H1 (cell line): Measurements from ENCODE around the gene GOLGA7B. TPM values are rescaled to one million over a fixed set of nuclear protein-coding genes. Genes with fewer than 3 reads are reported as not detected.

Experiments
- CTCF ChIA-PET: fragments of 300-600 bp; sonication (Branson Sonifier 250); formaldehyde crosslinking; loops from one replicate; lab custom pipeline; 2021; ENCODE audit not compliant: partially characterized antibody; lab: Charles Lee
- POLR2A ChIA-PET: fragments of 300-600 bp; sonication (Branson Sonifier 250); formaldehyde crosslinking; loops from one replicate; lab custom pipeline; 2021; ENCODE audit warnings: inconsistent platforms; ENCODE audit not compliant: partially characterized antibody; lab: Charles Lee
- DNase-seq, 2 experiments: peaks; one replicate each; pipeline versions ENCODE4 v3.0.0 to v3.0.0-alpha.2; 2010 to 2022; ENCODE audit warnings: low spot score in 2 of 2, low read depth in 1 of 2, mixed read lengths in 1 of 2
- FAIRE-seq: peaks from 2 replicates; lab custom pipeline; 2011; peaks lifted over from hg19 to GRCh38; lab: Jason Lieb, UNC
- H2AFZ ChIP-seq: 2 replicates; pipeline ENCODE4 v1.8.1; 2012; ENCODE audit warnings: low read length, inconsistent platforms
- H2AK5ac ChIP-seq: 2 replicates; pipeline ENCODE4 v1.6.1; 2013; ENCODE audit warnings: low read depth, low read length
- H2BK120ac ChIP-seq: replicated peaks from 2 replicates; pipeline ENCODE3; 2013; ENCODE audit warnings: low read depth, low read length, inconsistent platforms
- H2BK12ac ChIP-seq: 2 replicates; pipeline ENCODE4 v1.6.1; 2013; ENCODE audit warnings: low read depth, low read length
- H2BK15ac ChIP-seq: 2 replicates; pipeline ENCODE4 v1.6.1; 2013; ENCODE audit warnings: low read length
- H2BK20ac ChIP-seq: 2 replicates; pipeline ENCODE4 v1.6.1; 2013; ENCODE audit warnings: low read length
- H2BK5ac ChIP-seq: 2 replicates; pipeline ENCODE4 v1.6.1; 2013; ENCODE audit warnings: low read depth, low read length
- H3K14ac ChIP-seq: 2 replicates; pipeline ENCODE4 v1.6.1; 2013; ENCODE audit warnings: inconsistent platforms; ENCODE audit not compliant: insufficient read length
- H3K18ac ChIP-seq: 2 replicates; pipeline ENCODE4 v1.6.1; 2013; ENCODE audit warnings: low read length; ENCODE audit errors: extremely low read depth
- H3K23ac ChIP-seq: 2 replicates; pipeline ENCODE4 v1.6.1; 2013; ENCODE audit warnings: inconsistent platforms; ENCODE audit not compliant: insufficient read length
- H3K23me2 ChIP-seq: 2 replicates; pipeline ENCODE4 v1.6.1; 2013; ENCODE audit warnings: low read depth, low read length
- H3K27ac ChIP-seq: 2 replicates; pipeline ENCODE4 v1.6.1; 2011; ENCODE audit warnings: low read depth, low read length, inconsistent platforms
- H3K27me3 ChIP-seq, 4 experiments: replicated peaks in 1 of 4; 1 replicate in 1 of 4; 2 replicates in 3 of 4; pipeline versions ENCODE4 v1.6.1 to v1.8.1; 2011 to 2013; ENCODE audit warnings: low read length in 3 of 4, mild to moderate bottlenecking in 3 of 4, inconsistent platforms in 2 of 4, mixed read lengths in 2 of 4, moderate library complexity in 1 of 4; ENCODE audit not compliant: control insufficient read depth in 3 of 4, insufficient read depth in 3 of 4; ENCODE audit errors: extremely low read depth in 1 of 4
- H3K36me3 ChIP-seq, 4 experiments: 2 replicates each; pipeline versions ENCODE4 v1.6.1 to v1.8.1; 2011 to 2013; ENCODE audit warnings: mild to moderate bottlenecking in 4 of 4, low read length in 3 of 4, moderate library complexity in 2 of 4, control low read depth in 1 of 4, inconsistent platforms in 1 of 4; ENCODE audit not compliant: insufficient read depth in 4 of 4, control insufficient read depth in 2 of 4
- H3K4ac ChIP-seq: replicated peaks from 2 replicates; pipeline ENCODE3; 2013; ENCODE audit warnings: low read length, low read depth, mixed read lengths, inconsistent platforms; ENCODE audit not compliant: insufficient read length
- H3K4me1 ChIP-seq, 4 experiments: replicated peaks in 1 of 4; 1 replicate in 1 of 4; 2 replicates in 3 of 4; pipeline versions ENCODE4 v1.6.1 to v1.8.1; 2011 to 2013; ENCODE audit warnings: low read length in 3 of 4, inconsistent platforms in 2 of 4, mixed read lengths in 1 of 4; ENCODE audit not compliant: insufficient read depth in 4 of 4, control insufficient read depth in 3 of 4
- H3K4me2 ChIP-seq, 2 experiments: 2 replicates each; pipeline versions ENCODE4 v1.6.1 to v1.8.1; 2011 to 2013; ENCODE audit warnings: low read depth in 2 of 2, low read length in 2 of 2, control low read depth in 1 of 2, inconsistent platforms in 1 of 2, mild to moderate bottlenecking in 1 of 2; ENCODE audit not compliant: insufficient read depth in 1 of 2
- H3K4me3 ChIP-seq, 4 experiments: fragments of 200-600, 300-600 bp in 1 of 4; sonication (generic), shearing (Covaris generic), sonication (Bioruptor Twin) in 1 of 4; 2 replicates each; pipeline versions ENCODE4 v1.5.1 to v1.8.1; 2011 to 2016; ENCODE audit warnings: low read length in 4 of 4, low read depth in 3 of 4, control low read depth in 2 of 4, inconsistent platforms in 2 of 4, mild to moderate bottlenecking in 2 of 4, mixed read lengths in 1 of 4, moderate library complexity in 1 of 4; ENCODE audit not compliant: insufficient read depth in 2 of 4; ENCODE audit errors: extremely low read depth in 1 of 4
- H3K56ac ChIP-seq: replicated peaks from 2 replicates; pipeline ENCODE3; 2013; ENCODE audit warnings: low read depth, mild to moderate bottlenecking, mixed read lengths, low read length, inconsistent platforms; ENCODE audit not compliant: insufficient read length
- H3K79me1 ChIP-seq: 2 replicates; pipeline ENCODE4 v1.6.1; 2013; ENCODE audit warnings: low read depth, low read length, control low read depth
- H3K79me2 ChIP-seq, 2 experiments: 2 replicates each; pipeline versions ENCODE4 v1.6.1 to v1.8.1; 2012 to 2013; ENCODE audit warnings: low read length in 2 of 2, mild to moderate bottlenecking in 2 of 2, inconsistent platforms in 1 of 2; ENCODE audit not compliant: insufficient read depth in 2 of 2, control insufficient read depth in 1 of 2
- H3K9ac ChIP-seq, 4 experiments: replicated peaks in 1 of 4; 1 replicate in 1 of 4; 2 replicates in 3 of 4; pipeline versions ENCODE4 v1.6.1 to v1.8.1; 2011 to 2013; ENCODE audit warnings: low read depth in 3 of 4, low read length in 3 of 4, control low read depth in 2 of 4, mild to moderate bottlenecking in 2 of 4, moderate library complexity in 2 of 4, inconsistent platforms in 1 of 4; ENCODE audit errors: extremely low read depth in 1 of 4
- H3K9me3 ChIP-seq, 2 experiments: 2 replicates each; pipeline versions ENCODE4 v1.6.1 to v1.8.1; 2012 to 2013; ENCODE audit warnings: mild to moderate bottlenecking in 2 of 2, moderate library complexity in 2 of 2, control low read depth in 1 of 2, inconsistent platforms in 1 of 2, low read depth in 1 of 2, low read length in 1 of 2, mixed read lengths in 1 of 2; ENCODE audit not compliant: insufficient read depth in 2 of 2
- H4K20me1 ChIP-seq, 2 experiments: replicated peaks in 1 of 2; 2 replicates each; pipeline versions ENCODE3 to v1.8.1; 2011 to 2013; ENCODE audit warnings: inconsistent platforms in 2 of 2, low read length in 2 of 2, mild to moderate bottlenecking in 1 of 2; ENCODE audit not compliant: insufficient read depth in 2 of 2, control insufficient read depth in 1 of 2
- H4K5ac ChIP-seq: 2 replicates; pipeline ENCODE4 v1.6.1; 2013; ENCODE audit warnings: low read length, low read depth, mixed read lengths, inconsistent platforms; ENCODE audit not compliant: insufficient read length
- H4K8ac ChIP-seq: 2 replicates; pipeline ENCODE4 v1.8.0; 2013; ENCODE audit warnings: mild to moderate bottlenecking, moderate library complexity, low read length, inconsistent platforms; ENCODE audit not compliant: insufficient read depth; ENCODE audit errors: extremely low read depth
- H4K91ac ChIP-seq: replicated peaks from 2 replicates; pipeline ENCODE3; 2013; ENCODE audit warnings: low read length, mixed read lengths, inconsistent platforms; ENCODE audit not compliant: insufficient read length
- CBX8 ChIP-seq: fragments of 300-800, 300-1000 bp; sonication (generic); IDR thresholded peaks from 2 replicates; pipeline ENCODE4 v1.7.1; 2016; ENCODE audit warnings: low read depth, low read length, borderline replicate concordance
- FOSL1 ChIP-seq: IDR thresholded peaks from 2 replicates; pipeline ENCODE4 v1.6.1; 2011; ENCODE audit warnings: mild to moderate bottlenecking, low read depth, low read length, moderate library complexity; ENCODE audit not compliant: insufficient read depth
- JUND ChIP-seq: IDR thresholded peaks from 2 replicates; pipeline ENCODE4 v1.6.1; 2011; ENCODE audit warnings: mild to moderate bottlenecking, improper control_type of control experiment, low read length
- KDM1A ChIP-seq: fragments of 200-600, 300-600 bp; sonication (generic); IDR thresholded peaks from 2 replicates; pipeline ENCODE4 v1.7.1; 2016; ENCODE audit warnings: mild to moderate bottlenecking, low read length, borderline replicate concordance
- KDM5A ChIP-seq: fragments of 200-600 bp; IDR thresholded peaks from 2 replicates; pipeline ENCODE4 v1.7.1; 2012; ENCODE audit warnings: mild to moderate bottlenecking, low read length, inconsistent platforms, mixed read lengths
- SIN3A ChIP-seq, 2 experiments: IDR thresholded peaks in 1 of 2; conservative IDR thresholded peaks in 1 of 2; 2 replicates each; pipeline ENCODE4 v1.6.1; 2011 to 2012; ENCODE audit warnings: low read length in 2 of 2, improper control_type of control experiment in 1 of 2, low read depth in 1 of 2, mild to moderate bottlenecking in 1 of 2
- SRF ChIP-seq: IDR thresholded peaks from 2 replicates; pipeline ENCODE4 v1.6.1; 2011; ENCODE audit warnings: mild to moderate bottlenecking, low read depth, low read length, moderate library complexity
- WGBS, 2 experiments: shearing (Covaris generic) in 1 of 2; methylation state at CpG; one replicate each; pipeline versions ENCODE4 v1.1.6 to v1.1.7; 2013 to 2015; ENCODE audit warnings: low lambda C conversion rate in 2 of 2, mixed read lengths in 2 of 2, inconsistent platforms in 1 of 2, low coverage in 1 of 2, missing lambda C conversion rate in 1 of 2; ENCODE audit not compliant: insufficient replicate concordance in 2 of 2, insufficient coverage in 1 of 2, insufficient read length in 1 of 2; ENCODE audit errors: extremely low coverage in 1 of 2, missing lambda C conversion rate in 1 of 2; 5-methylcytosine and 5-hydroxymethylcytosine counted together
- polyA plus RNA-seq, 7 experiments: library from polyadenylated mRNA; depleted of rRNA in 3 of 7; stranded (reverse) in 5 of 7; unstranded in 2 of 7; fragments of >200 nt in 5 of 7; fragments of 200-250 nt in 2 of 7; gene quantifications; 1 replicate in 5 of 7; 2 replicates in 1 of 7; 4 replicates in 1 of 7; pipeline versions ENCODE4 v1.2.1 to v1.2.3, GENCODE V29; 2011 to 2013; ENCODE audit warnings: missing spikeins in 2 of 7, mixed read lengths in 2 of 7
- total RNA-seq: library from RNA; stranded (reverse); fragmentation: NEBNext Ultra II Directional; extraction: Animal tissue kit (Norgen Biotek cat#: 25700); gene quantifications from 2 replicates; pipeline ENCODE4 v1.2.1, GENCODE V29; 2021
- TF ChIP-seq, protein P1 (sequence below): IDR thresholded peaks from 2 replicates; pipeline ENCODE4 v1.6.1; 2011; ENCODE audit warnings: low read depth, mild to moderate bottlenecking, low read length; ENCODE audit not compliant: insufficient read depth
- TF ChIP-seq, protein P2 (sequence below), 3 experiments: IDR thresholded peaks; 1 replicate in 2 of 3; 2 replicates in 1 of 3; pipeline versions ENCODE4 v1.5.1 to v1.6.1; 2011; ENCODE audit warnings: low read length in 3 of 3, mild to moderate bottlenecking in 3 of 3, inconsistent platforms in 2 of 3, low read depth in 1 of 3, moderate library complexity in 1 of 3; ENCODE audit not compliant: insufficient read depth in 1 of 3; ENCODE audit errors: control extremely low read depth in 1 of 3

Gene GOLGA7B
- total and polyA plus RNA-seq, 2 of the 8 experiments (the other 6 are each of a cell fraction or from before 2014, with no cell fraction given), result 0.04 to 0.14 TPM

- ChIA-PET CTCF (interaction anchor here (0.8 to 9.6 kb wide), 12 partner anchors 10 to 204 kb away, joined by 3 to 87 read pairs (median 6); partner anchors contain the start of gene CRTAC1), POLR2A (interaction anchor here (1.9 kb wide), 1 partner anchor 33 kb away, joined by 3 read pairs; no protein-coding TSS in a partner anchor)
- no peak overlapping the region for H2BK5ac ChIP-seq
- H3K23me2 ChIP-seq, result no peaks in the 10 kb centered on the region
- no peak overlapping the region for H3K23ac ChIP-seq
- no peak overlapping the region for H2BK120ac ChIP-seq
- no peaks in the 10 kb centered on the region; a peak in 2 of 7 replicates for H3K27me3 ChIP-seq
- H3K18ac ChIP-seq, result no peak overlapping the region
- DNase-seq (no peak), FAIRE-seq (no peak)
- no peak overlapping the region for H3K4me2 ChIP-seq
- no peak overlapping the region for H2AK5ac ChIP-seq
- peaks cover 0 to 4% (median 1%) of the 10 kb centered on the region in 4 experiments; a peak in 3 of 7 replicates for H3K4me1 ChIP-seq
- H3K9me3 ChIP-seq, result no peaks in the 10 kb centered on the region
- no peaks in the 10 kb centered on the region for H3K79me1 ChIP-seq
- H3K9ac ChIP-seq, result no peak overlapping the region
- no peak overlapping the region for H2AFZ ChIP-seq
- no peaks in the 10 kb centered on the region for H3K79me2 ChIP-seq
- no peak overlapping the region; the same call in 1 of the 2 replicates for H4K8ac ChIP-seq
- H2BK15ac ChIP-seq, result no peak overlapping the region
- no peak overlapping the region for H3K14ac ChIP-seq
- no peak overlapping the region for H3K4me3 ChIP-seq
- H4K20me1 ChIP-seq, result no peaks in the 10 kb centered on the region
- H2BK20ac ChIP-seq, result no peak overlapping the region
- H3K36me3 ChIP-seq, result no peaks in the 10 kb centered on the region
- no peak overlapping the region for H4K5ac ChIP-seq
- no peak overlapping the region for H3K56ac ChIP-seq
- WGBS, 2 experiments, result 88% methylated on average over 8 of the region's 8 CpGs; no CpG with 5 or more reads in 1 of the 2 experiments
- no peak overlapping the region for H3K27ac ChIP-seq
- H2BK12ac ChIP-seq, result no peak overlapping the region
- H3K4ac ChIP-seq, result no peak overlapping the region
- no peak overlapping the region for H4K91ac ChIP-seq
- no peak for TF ChIP-seq KDM5A
- TF ChIP-seq, protein P1, sequence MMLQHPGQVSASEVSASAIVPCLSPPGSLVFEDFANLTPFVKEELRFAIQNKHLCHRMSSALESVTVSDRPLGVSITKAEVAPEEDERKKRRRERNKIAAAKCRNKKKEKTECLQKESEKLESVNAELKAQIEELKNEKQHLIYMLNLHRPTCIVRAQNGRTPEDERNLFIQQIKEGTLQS, result no peak
- no peak for TF ChIP-seq SIN3A (conservative IDR thresholded peaks at IDR 0.05 in 1 of 2, IDR thresholded peaks at IDR 0.05 in 1 of 2; ENCODE audit: low read depth in 1 of 2, low read length in 2 of 2)
- no peak for TF ChIP-seq JUND
- TF ChIP-seq FOSL1, result no peak
- TF ChIP-seq, protein P2, sequence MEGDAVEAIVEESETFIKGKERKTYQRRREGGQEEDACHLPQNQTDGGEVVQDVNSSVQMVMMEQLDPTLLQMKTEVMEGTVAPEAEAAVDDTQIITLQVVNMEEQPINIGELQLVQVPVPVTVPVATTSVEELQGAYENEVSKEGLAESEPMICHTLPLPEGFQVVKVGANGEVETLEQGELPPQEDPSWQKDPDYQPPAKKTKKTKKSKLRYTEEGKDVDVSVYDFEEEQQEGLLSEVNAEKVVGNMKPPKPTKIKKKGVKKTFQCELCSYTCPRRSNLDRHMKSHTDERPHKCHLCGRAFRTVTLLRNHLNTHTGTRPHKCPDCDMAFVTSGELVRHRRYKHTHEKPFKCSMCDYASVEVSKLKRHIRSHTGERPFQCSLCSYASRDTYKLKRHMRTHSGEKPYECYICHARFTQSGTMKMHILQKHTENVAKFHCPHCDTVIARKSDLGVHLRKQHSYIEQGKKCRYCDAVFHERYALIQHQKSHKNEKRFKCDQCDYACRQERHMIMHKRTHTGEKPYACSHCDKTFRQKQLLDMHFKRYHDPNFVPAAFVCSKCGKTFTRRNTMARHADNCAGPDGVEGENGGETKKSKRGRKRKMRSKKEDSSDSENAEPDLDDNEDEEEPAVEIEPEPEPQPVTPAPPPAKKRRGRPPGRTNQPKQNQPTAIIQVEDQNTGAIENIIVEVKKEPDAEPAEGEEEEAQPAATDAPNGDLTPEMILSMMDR (IDR thresholded peaks at IDR 0.05; ENCODE audit: control extremely low read depth in 1 of 3, insufficient read depth in 1 of 3, low read depth in 1 of 3, low read length in 3 of 3), result no peak
- TF ChIP-seq CBX8, result no peak
- TF ChIP-seq SRF, result no peak
- no peak for TF ChIP-seq KDM1A
These were observed 55.6 kb downstream of the GOLGA7B start for GRCh38 chr10:97905276-97905675.
